Tongue (tissue), 2 donors: ENCODE results near the gene PIK3R5. TPM values are rescaled to one million over a fixed set of nuclear protein-coding genes. Genes with fewer than 3 reads are reported as not detected.
"Not testable (repeated sequence)": the region's sequence is repeated elsewhere in the genome, so short reads cannot be mapped to it uniquely, and the experiment has no call there.

Experiments
- DNase-seq: peaks from one replicate; pipeline ENCODE4 v3.0.0-alpha.2; 2015
- total RNA-seq: library from RNA; depleted of rRNA; stranded (reverse); fragments of >200 nt; gene quantifications from one replicate; pipeline ENCODE4 v1.2.3, GENCODE V29; 2014

The PIK3R5 gene
- total RNA-seq, 1 donor from 2014 or later, result 1.5 TPM

DNA sequence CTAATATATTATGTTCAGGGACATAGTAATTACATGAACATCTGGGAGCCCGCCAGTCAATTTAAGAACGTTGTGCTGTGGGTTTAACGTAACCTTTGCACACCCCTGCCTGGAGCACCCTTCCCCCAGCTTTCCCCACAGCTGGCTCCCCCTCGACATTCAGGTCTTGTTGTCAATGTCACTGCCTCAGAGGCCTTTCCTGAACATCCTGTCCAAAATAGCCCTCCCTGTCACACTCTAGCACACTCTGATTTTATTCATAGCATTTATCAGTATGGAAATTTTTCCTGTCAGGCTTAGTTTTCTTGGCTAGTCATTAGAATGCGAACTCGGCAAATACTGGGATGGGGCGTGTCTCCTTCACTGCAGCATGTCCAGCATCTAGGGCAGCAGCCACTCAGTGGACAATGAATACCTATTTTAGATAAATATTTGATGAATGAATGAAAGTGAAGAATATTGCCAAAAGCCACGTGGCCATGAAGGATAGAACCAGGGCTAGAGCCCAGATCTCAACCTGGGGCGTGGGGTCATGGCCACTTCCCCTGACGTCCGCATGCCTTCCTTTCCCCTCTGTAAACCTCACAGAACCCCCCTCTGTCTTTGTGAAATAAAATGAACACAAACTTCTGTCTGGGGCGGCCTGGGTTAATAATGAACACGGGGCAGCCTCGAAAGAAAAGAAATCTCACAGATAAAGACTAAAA is 108.5 kb downstream of the PIK3R5 start:
- no peak for DNase-seq

GRCh38 chr17:8856205-8856603 is 109.3 kb downstream of the PIK3R5 start:
- not testable (repeated sequence) for DNase-seq

DNA sequence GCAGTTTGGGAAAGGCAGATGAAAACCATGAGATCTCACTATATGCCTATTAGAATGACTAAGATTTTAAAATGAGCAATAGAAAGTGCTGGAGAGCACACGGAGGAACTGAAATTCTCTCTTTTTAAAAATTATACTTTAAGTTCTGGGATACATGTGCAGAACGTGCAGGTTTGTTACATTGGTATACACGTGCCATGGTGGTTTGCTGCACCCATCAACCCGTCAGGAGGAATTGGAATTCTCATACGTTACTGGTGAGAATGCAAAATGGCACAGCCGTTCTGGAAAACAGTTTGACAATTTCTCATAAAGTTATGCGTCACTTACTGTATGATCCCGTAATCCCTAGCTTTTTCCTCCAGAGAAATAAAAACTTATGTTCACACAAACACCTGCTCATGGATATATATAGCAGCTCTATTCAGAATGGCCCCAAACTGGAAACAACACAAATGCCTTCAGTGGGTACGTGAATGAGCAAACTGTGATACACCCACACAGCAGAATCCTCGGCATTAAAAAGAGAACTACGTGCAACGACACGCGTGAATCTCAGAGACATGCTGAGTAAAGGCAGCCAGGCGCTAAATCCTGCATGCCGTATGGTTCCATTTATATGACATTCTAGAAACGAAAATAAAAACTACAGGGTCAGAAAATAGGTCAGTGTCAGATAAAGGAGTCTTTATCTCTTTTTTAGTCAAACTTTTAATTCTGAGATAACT is 109.9 kb downstream of the PIK3R5 start:
- no peak for DNase-seq

DNA sequence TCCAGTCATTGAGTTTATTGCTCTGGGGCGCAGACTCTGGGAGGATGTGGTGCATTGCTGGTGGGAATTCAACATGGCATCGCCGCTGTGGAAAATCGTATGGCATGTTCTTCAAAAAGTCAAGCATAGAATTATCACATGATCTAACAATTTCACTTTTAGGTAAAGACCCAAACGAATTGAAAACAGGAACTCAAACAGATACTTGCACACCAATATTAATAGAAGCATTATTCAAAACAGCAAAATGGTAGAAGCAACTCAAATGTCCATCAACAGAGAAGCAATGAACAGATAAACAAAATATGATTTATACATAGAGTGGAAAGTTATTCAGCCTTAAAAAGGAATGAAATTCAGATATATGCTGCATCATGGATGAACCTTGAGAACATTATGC is 113.9 kb downstream of the PIK3R5 start:
- DNase-seq, result no peak

- no peak for DNase-seq
Measured at GRCh38 chr17:8849311-8850041, 116.0 kb downstream of the PIK3R5 start.

DNA sequence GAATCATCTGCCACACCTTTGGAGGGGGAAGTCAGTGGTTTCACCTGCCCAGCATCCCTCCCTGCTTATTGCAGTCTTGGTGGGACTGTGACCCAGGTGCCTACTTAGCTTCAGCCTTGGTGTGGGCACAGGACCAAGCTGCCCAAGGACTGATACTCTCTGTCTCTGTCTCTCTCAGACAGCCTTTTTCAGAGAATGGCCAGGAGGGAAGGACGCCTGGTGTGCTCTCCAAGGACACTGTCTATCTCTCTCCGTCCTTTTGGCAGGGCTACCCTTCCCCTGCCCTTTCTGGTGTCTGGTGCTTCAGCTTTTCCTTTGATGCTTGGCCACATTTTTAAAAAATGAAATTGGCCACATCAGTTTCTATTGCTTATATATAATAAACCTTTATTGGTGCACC is 117.6 kb downstream of the PIK3R5 start:
- no peak for DNase-seq

DNA sequence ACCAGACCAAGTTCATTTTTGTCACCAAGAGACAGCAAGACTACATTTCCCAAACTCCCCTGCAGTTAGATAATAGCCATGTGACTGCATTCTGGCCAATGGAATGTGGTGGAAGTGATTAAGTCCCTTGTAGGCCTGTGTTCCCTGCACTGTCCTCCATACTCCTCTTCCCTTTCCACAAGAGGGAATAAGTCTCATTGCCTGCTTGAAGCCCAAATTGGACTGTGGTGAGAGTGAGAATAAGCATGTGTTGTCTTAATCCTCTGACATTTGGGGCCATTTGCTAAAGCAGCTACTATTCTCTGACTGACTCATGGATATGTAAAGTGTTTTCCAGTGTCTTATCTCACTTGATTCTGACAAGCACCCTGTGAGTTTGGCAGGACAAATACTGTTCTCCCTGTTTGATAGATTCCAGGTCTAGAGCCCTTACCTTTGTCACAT is 118.7 kb downstream of the PIK3R5 start:
- peak; percentile 44 for DNase-seq

GRCh38 chr17:8844229-8845218 is 121.0 kb downstream of the PIK3R5 start:
- no peak for DNase-seq

- peak; percentile 48 for DNase-seq
Measured at GRCh38 chr17:8843344-8843743, 122.2 kb downstream of the PIK3R5 start.

DNA sequence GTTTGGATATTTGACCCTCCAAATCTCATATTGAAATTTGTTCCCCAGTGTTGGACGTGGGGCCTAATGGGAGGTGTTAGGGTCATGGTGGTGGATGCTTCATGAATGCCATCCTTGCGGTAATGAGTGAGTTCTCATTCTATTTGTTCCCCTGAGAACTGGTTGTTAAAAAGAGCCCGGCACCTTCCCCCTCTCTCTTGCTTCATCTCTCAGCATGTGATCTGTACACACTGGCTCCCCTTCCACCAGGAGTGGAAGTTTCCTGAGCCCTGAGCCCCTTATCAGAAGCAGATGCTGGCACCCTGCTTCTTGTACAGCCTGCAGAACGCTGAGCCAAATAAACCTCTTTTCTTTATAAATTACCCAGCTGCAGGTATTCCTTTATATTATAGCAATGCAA is 123.7 kb downstream of the PIK3R5 start:
- DNase-seq, result no peak

DNA sequence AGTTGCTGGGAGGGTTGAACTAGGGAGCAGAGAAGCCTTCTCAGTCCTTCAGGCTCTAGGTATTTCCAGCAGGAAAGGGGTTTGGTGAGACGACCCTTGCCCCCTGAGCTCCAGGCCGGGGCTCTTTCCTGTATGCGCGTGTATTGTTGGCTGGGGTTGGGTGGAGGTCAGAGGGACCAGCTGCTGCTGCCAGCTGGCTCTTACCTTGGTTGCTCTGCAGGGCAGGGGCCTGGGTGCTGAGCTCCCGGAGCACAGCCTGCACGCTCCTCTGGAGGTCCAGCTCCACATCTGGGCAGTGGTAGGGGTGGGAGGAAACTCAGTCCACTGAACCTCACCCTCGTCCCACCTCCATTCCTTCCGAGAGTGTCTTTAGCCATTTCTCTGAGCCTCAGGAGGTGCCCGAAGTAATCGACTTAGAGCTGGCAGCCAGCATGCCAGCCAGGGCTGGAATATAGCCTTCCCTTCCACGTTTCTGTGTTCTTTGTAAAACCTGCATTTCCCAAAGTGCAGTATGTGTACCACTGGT is 126.0 kb downstream of the PIK3R5 start:
- no peak for DNase-seq

- no peak for DNase-seq
Measured at GRCh38 chr17:8838551-8839095, 126.9 kb downstream of the PIK3R5 start.

GRCh38 chr17:8837563-8838075 is 127.9 kb downstream of the PIK3R5 start:
- DNase-seq, result no peak

DNA sequence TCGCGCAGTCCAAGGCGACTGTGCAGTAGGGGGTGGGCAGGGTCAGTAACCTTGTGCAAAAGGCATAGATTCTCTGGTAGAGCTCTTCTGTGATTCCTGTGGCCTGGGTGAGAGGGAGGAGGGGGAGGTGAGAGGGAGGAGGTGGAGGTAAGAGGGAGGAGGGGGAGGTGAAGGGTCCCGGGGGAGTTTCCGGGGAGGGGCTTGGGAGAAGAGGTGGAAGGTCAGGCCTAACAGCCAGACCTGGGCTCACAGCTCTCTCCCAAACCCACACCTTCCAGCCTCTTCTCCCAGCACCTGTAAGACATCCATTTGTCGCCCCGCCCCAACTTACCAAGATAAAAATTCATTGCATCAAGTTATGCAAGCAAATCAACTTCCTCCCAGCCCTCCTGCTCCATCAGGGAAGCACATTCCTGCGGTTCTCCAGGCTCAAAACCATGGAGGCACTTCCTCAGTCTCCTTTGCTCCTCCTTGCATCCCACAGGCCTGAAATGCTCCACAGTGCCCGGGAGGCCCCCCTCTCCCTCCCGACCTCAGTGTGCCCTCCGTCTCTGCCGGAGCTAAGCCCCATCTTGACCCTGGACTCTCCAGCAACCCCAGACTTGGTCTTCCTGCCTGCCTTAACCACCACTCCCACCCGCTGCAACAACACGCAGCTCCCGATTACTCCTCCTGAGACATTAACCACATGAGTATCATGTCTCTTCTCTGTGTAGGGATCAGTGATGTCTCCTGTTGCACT is 128.5 kb downstream of the PIK3R5 start:
- no peak for DNase-seq

- no peak for DNase-seq
Measured at GRCh38 chr17:8835631-8836364, 129.7 kb downstream of the PIK3R5 start.

DNA sequence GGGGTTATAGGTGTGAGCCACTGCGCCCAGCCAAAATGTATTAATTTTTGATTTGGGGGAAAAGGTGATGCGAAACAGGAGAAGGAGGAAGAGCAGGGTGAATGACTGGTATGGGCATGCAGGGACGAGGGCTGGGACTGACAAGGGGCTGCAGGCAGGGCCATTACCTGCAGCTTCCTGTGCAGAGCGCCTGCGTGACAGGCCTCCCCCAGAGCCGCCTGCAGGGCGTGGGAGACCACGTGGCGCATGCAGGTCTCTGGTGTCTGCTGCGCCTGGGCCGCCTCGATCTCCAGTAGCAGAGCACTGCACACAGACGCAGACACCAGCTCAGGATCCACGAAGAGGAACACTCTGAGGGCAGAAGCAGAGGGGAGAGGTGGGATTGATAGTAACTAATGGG is 130.4 kb downstream of the PIK3R5 start:
- no peak for DNase-seq

GRCh38 chr17:8832711-8833352 is 132.7 kb downstream of the PIK3R5 start:
- DNase-seq, result no peak

DNA sequence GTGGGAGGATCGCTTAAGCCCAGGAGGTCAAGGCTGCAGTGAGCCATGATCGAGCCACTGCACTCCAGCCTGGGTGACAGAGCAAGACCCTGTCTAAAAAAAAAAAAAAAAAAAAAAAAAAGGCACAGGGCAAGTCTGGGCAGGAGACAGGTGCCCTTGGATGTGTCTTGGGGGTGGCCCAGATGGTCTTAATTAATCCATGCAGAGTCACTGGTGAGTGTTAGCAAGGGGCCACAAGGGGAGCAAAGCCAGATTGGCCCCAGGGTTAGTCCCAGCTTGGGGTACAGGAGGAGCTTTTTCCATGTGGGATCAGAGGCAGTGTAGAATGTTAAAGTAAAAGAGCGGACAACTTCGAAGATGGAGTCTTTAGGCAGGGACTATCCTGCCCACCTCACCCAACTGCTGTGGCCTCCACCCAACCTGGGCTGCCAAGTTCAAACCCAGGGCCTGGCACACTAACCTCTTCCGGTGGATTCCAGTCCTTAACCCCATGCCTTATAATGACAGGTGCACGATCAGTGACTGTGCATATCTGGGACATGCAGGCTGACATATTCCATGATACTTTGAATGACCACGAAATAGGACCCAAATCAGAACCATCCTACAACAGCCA is 134.2 kb downstream of the PIK3R5 start:
- no peak for DNase-seq

- DNase-seq, result no peak
Measured at GRCh38 chr17:8830141-8830540, 135.4 kb downstream of the PIK3R5 start.
